HG02884 (cell line): ENCODE measurements around the gene LSMEM2.
A peak's percentile ranks its signal among the peaks of the same experiment; 100 is the strongest.
"Not testable (repeated sequence)": the region's sequence is repeated elsewhere in the genome, so short reads cannot be mapped to it uniquely, and the experiment has no call there.

ENCODE experiments used
- ATAC-seq: cut with Tn5 transposase; IDR thresholded peaks from one replicate; pipeline ENCODE4 v1.9.1; 2021; ENCODE audit warnings: mild to moderate bottlenecking, moderate library complexity; ENCODE audit not compliant: unreplicated experiment

The LSMEM2 gene

GRCh38 chr3:50245831-50246516 is 32.9 kb upstream of the LSMEM2 start:
- peak; percentile 74 for ATAC-seq

- ATAC-seq = peak; percentile 35
These were observed 32.4 kb upstream of the LSMEM2 start for GRCh38 chr3:50246517-50246954.

- ATAC-seq = no peak
These were observed 30.5 kb upstream of the LSMEM2 start for GRCh38 chr3:50248387-50248786.

GRCh38 chr3:50249457-50249856 is 29.4 kb upstream of the LSMEM2 start:
- ATAC-seq = no peak

DNA sequence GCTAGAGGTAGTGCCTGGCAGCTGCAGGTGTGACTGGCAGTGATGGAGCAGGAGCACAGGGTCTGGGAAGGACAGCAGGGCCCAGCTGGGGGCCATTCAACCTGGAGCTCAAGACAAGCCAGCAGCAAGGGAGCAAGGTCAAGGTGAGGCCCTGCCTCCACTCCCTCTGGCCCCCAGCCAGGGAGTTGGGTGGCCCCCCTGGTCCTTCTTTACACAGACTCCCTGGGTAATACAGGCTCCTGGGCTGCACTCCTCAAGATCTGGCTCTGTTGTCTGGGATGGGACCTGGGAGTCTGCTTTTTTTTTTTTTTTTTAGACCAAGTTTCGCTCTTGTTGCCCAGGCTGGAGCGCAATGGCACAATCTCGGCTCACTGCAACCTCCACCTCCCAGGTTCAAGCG is 28.4 kb upstream of the LSMEM2 start:
- no peak for ATAC-seq

GRCh38 chr3:50251220-50251619 is 27.7 kb upstream of the LSMEM2 start:
- ATAC-seq = no peak

DNA sequence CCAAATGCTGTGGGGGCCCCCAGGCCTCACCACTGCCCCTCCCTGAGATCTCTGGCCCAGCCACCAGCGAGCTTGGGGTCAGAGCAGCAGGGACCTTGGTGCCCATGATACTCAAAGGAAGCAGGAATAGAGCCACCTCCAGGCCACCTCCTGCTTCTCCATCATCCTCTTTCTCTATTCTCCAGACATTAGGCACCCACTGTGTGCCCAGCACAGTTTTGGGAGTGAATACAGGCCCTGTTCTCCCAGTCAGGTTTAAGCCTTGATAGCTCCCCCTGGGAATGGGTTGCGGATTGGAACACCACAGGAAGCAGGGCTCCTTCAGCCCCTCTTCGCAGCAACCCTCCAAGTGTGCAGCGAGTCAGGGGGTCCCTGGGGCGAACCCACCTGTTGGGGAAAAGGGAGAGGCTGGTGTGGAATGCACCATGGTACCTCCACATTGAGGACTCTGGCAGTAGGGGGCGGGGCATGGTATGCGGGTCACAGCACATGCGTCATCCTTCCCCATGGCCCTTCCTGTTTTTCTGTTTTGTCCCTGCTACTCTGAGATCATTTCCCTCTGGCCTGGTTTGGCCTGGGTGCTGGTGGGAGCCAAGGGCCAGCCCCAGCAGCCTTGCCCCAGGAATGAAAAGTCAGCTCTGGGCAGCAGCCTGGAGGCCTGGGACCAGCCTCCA is 24.2 kb upstream of the LSMEM2 start:
- ATAC-seq = no peak

GRCh38 chr3:50255251-50255615 is 23.7 kb upstream of the LSMEM2 start:
- ATAC-seq = no peak

DNA sequence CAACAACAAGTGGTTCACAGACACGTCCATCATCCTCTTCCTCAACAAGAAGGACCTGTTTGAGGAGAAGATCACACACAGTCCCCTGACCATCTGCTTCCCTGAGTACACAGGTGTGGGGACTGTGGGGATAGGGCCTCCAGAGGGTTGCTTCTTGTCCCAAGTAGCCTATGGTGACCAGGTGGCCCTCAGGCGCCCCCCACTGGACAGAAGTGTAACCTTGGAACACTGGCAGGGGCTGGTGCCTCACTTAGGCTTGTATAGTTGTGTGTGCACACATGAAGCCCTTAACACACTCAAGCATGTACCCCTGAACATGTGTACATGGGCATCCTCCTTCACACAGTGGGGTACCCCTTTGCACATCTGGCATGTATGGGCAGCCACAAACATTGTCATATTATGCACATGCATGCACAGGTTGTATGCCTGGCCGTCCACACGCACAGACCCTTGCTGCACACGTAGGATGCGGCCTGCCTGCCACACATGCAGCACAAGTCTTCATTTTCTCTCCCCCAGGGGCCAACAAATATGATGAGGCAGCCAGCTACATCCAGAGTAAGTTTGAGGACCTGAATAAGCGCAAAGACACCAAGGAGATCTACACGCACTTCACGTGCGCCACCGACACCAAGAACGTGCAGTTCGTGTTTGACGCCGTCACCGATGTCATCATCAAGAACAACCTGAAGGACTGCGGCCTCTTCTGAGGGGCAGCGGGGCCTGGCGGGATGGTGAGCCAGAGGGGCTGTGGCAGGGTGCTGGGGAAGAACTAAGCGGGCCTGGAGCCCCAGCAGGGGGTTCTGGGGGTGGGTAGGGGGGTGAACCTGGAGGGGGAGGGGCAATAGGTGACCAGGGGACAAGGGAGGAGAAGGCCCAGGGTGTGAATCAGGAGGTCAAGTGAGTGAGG is 21.7 kb upstream of the LSMEM2 start:
- no peak for ATAC-seq

- no peak for ATAC-seq
These were observed 20.7 kb upstream of the LSMEM2 start for GRCh38 chr3:50258029-50258680.

- no peak for ATAC-seq
These were observed 19.9 kb upstream of the LSMEM2 start for GRCh38 chr3:50258979-50259378.

- no peak for ATAC-seq
These were observed 19.4 kb upstream of the LSMEM2 start for GRCh38 chr3:50259432-50260026.

GRCh38 chr3:50260027-50260941 is 18.6 kb upstream of the LSMEM2 start:
- no peak for ATAC-seq

DNA sequence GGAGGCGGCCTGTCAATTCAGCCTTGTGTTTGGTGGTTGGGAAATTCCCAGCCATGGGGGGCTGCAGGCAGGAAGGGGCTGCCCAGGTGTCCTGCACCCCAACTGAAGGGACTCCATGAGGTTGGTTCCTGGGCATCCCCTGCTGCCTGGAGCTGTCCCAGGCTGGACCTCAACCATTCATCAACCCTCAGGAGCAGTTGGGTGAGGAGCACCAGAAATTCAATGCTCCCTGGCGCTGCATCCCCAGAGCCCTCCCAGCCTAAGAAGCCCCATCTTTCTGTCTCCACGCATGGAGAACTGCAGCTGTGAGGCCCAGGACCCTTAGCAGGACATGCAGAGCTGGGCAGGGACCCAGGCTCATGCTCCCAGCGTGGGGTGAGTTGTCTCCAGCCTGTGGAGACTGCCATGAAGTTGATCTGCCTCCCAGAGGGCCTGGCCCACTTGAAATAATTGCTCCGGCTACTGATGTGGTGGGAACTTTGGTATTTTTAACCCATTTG is 17.9 kb upstream of the LSMEM2 start:
- ATAC-seq = no peak

GRCh38 chr3:50261505-50261904 is 17.4 kb upstream of the LSMEM2 start:
- no peak for ATAC-seq

DNA sequence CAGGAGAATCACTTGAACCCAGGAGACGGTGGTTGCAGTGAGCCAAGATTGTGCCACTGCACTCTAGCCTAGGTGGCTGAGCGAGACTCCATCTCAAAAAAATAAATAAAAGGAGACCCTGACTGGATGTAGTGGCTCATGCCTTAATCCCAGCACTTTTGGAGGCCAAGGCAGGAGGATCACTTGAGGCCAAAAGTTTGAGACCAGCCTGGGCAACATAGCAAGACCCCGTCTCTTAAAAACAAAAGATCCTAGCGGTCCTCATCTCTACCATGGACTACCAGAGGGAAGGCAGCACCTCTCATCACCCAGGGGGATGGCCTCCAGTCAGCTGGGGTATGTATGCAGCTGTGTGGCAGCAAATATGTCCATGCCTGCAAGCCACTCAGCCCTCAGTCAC is 16.7 kb upstream of the LSMEM2 start:
- not testable (repeated sequence) for ATAC-seq

GRCh38 chr3:50262778-50263177 is 16.1 kb upstream of the LSMEM2 start:
- no peak for ATAC-seq

DNA sequence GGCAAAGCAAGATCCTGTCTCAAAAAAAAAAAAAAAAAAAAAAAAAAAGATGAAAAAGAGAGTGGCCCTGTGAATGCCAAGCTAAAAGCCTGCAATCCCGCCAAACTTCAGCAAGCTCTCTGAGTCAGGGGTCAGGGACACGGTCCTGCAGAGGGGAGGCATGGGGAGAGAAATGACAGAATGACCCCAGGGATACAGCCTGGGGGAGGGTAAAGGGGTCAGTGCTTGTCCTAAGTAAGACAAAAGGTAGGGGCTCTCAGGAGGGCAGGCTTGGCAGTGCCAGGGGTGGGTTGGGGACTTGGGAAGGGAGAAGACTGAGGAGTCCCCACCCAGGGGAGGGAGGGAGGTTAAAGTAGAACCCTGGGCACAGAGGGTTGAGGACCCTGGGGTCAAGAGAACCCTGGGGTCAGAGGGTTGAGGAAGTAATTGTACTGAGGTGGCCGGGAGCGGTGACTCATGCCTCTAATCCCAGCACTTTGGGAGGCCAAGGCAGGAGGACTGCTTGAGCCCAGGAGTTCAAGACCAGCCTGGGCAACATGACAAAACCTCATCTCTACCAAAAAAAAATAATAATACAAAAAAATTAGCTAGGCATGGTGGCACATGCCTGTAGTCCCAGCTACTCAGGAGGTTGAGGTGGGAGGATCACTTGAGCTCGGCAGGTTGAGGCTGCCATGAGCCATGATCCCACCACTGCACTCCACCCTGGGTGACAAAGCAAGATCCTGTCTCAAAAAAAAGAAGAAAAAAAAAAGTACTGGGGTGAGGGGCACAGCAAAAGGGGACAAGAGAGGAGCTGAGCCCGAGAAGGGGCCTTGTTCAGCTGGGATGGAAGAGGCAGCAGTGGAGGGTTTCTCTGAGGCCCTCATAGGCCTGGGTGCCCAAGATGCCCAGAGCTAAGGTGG is 15.2 kb upstream of the LSMEM2 start:
- ATAC-seq = no peak
